GM13977 (cell line): Measurements from ENCODE around the gene ZNF366.
A peak's percentile ranks its signal among the peaks of the same experiment; 100 is the strongest.

ENCODE experiments used
- DNase-seq: peaks from one replicate; pipeline ENCODE4 v3.0.0; 2012; ENCODE audit warnings: low spot score
- in situ Hi-C: fragments of 300-500 bp; cut with MboI; formaldehyde crosslinking; loops from one replicate; pipeline ENCODE4 v1.12.0; 2022; ENCODE audit warnings: low sequenced_read_pairs, low pct_unique_long_range_greater_than_20kb, mixed read lengths, inconsistent platforms; ENCODE audit not compliant: unreplicated experiment
- TF ChIP-seq, protein P1 (sequence below): IDR thresholded peaks from 2 replicates; pipeline ENCODE4 v1.5.1; 2012; ENCODE audit warnings: mild to moderate bottlenecking, control low read depth; ENCODE audit not compliant: insufficient read depth; ENCODE audit errors: extremely low read depth, missing control alignments

The ZNF366 gene

DNA sequence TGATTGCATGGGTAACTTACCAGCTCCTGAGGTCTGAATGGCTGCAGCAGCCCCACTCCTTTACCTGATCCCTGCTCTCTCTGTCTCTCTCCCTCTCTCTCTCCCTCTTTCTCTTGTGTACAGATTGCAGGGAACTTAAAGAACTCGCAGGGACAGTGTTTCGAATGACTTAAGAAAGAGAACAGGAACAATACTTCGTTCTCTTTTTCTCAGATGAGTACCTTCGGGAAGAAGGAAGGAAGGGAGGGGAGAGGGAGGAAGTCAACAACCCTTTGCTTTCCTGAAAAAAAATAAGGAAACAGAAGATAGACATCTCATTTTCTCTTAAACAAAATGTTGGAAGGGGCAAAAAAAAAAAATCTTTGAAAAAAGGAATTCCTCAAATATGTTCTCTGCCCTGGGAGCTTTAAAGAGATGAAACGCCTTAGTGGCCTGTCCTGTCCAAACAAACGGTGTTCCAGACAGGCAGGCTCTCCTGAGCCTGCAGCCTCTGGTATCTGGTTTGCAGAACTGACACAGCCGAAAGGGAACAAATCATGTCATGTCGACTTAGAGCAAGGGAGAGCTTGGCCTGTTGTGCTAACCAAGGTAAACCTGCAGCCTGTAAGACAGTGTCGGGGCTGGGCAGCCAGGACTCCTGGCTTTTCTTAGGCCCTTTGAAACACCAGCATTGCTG, at the start of gene ZNF366:
TSS of gene ZNF366 (minus strand) at position 180 of the 676 bp plus-strand sequence. CDS start 45,914 bp downstream, outside the sequence.
- no peak for DNase-seq
- TF ChIP-seq, protein P1, sequence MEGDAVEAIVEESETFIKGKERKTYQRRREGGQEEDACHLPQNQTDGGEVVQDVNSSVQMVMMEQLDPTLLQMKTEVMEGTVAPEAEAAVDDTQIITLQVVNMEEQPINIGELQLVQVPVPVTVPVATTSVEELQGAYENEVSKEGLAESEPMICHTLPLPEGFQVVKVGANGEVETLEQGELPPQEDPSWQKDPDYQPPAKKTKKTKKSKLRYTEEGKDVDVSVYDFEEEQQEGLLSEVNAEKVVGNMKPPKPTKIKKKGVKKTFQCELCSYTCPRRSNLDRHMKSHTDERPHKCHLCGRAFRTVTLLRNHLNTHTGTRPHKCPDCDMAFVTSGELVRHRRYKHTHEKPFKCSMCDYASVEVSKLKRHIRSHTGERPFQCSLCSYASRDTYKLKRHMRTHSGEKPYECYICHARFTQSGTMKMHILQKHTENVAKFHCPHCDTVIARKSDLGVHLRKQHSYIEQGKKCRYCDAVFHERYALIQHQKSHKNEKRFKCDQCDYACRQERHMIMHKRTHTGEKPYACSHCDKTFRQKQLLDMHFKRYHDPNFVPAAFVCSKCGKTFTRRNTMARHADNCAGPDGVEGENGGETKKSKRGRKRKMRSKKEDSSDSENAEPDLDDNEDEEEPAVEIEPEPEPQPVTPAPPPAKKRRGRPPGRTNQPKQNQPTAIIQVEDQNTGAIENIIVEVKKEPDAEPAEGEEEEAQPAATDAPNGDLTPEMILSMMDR: no peak
- in situ Hi-C loops: no loop called here

DNA sequence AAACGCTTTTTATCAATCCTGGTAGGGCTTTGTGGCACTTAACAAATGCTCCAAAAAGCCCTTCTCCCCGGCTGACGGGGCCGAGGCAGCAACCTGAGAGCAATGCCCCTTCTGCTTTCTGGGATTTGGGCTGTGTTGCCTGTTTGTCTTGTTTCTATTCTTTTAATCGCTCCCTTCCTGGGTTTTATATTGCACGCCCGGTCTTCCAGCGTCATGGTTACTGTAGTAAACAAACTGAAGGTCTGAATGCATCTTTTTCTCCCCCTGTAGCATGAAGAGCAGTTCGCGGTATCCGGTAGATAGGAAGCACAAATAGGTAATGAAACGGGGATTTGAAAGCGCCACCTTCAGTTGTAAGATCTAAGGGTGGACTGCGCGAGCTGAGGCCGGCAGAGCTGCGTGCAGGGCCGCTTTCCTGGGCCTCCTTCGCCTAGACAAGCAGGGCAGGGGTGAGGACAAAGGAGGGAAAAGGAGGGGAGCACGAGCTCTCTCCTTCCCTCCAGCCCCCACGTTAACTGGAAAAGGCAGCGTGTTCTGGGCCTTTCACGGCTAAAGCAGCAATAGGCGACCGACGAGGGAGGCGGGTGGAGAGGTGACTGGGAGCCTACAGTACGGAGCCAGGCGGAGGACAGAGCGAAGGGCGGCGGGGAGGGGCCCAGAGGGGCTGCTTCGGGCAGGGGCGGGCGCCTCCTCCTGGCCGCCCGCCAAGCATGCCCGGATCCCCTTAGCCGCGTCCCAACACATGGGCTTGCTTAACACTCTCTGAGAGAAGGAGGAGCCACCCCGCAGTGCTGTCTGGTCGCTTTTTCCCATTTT, 49.3 kb upstream of the ZNF366 start:
- in situ Hi-C loops: no loop called here
- TF ChIP-seq, protein P1: peak; percentile 53
- DNase-seq: peak; percentile 63

GRCh38 chr5:72555871-72556270, 48.7 kb upstream of the ZNF366 start:
- in situ Hi-C loops: no loop called here
- DNase-seq: no peak

DNA sequence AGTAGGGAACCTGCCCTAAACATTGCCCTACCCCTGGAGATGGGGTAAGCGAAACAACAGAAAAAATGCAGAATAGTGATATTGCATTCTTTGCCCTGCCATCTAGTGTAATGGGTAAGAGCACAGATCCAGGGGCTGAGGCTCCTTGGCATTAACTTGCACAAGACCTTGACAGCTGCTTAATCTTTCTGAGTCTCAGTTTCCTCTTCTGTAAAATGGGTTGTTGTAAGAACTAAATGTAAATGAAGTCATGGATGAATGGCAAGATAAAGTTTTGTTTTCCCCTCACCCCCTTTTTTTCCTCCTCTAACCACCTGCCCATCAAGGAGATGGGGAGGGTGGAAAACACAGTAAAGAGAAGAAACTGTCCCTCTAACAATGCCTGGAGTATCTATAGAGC, 47.7 kb upstream of the ZNF366 start:
- in situ Hi-C loops: no loop called here
- TF ChIP-seq, protein P1: no peak
- no peak for DNase-seq

More at GRCh38 chr5:72555871-72556270, 48.7 kb upstream of the ZNF366 start:
- TF ChIP-seq, protein P1: no peak

GRCh38 chr5:72552041-72552557, 44.9 kb upstream of the ZNF366 start:
- in situ Hi-C loops: no loop called here
- DNase-seq: no peak
- TF ChIP-seq, protein P1: no peak

GRCh38 chr5:72550595-72550994, 43.4 kb upstream of the ZNF366 start:
- no peak for DNase-seq
- in situ Hi-C loops: no loop called here
- TF ChIP-seq, protein P1: no peak
